Small intestine (tissue), 7 donors: ENCODE data around the gene GATA5. TPM values are rescaled to one million over a fixed set of nuclear protein-coding genes. Genes with fewer than 3 reads are reported as not detected.

Experiments
- DNase-seq, 2 donors: peaks; one replicate each; pipeline versions ENCODE4 v3.0.0 to v3.0.0-alpha.2; 2013
- FAIRE-seq: peaks from 2 replicates; lab custom pipeline; 2012; peaks lifted over from hg19 to GRCh38; lab: Jason Lieb, UNC
- H3K27ac ChIP-seq, 3 donors: one replicate each; pipeline ENCODE4 v1.5.1; 2013; ENCODE audit warnings: low read length in 2 of 3, mild to moderate bottlenecking in 2 of 3, control low read depth in 1 of 3, inconsistent platforms in 1 of 3, low read depth in 1 of 3, moderate library complexity in 1 of 3
- H3K27me3 ChIP-seq, 3 donors: one replicate each; pipeline ENCODE4 v1.6.1; 2013; ENCODE audit warnings: low read length in 3 of 3, inconsistent platforms in 1 of 3; ENCODE audit not compliant: control insufficient read depth in 3 of 3, insufficient read depth in 3 of 3
- H3K36me3 ChIP-seq, 3 donors: one replicate each; pipeline ENCODE4 v1.6.1; 2013; ENCODE audit warnings: low read length in 3 of 3, inconsistent platforms in 1 of 3, low read depth in 1 of 3, mild to moderate bottlenecking in 1 of 3, moderate library complexity in 1 of 3; ENCODE audit not compliant: control insufficient read depth in 3 of 3, insufficient read depth in 2 of 3
- H3K4me1 ChIP-seq, 3 donors: one replicate each; pipeline ENCODE4 v1.6.1; 2013; ENCODE audit warnings: low read length in 2 of 3, inconsistent platforms in 1 of 3, low read depth in 1 of 3, mild to moderate bottlenecking in 1 of 3, moderate library complexity in 1 of 3; ENCODE audit not compliant: control insufficient read depth in 3 of 3, insufficient read depth in 2 of 3
- H3K4me3 ChIP-seq, 3 donors: one replicate each; pipeline ENCODE4 v1.5.1; 2013; ENCODE audit warnings: low read length in 3 of 3, control low read depth in 1 of 3, inconsistent platforms in 1 of 3, low read depth in 1 of 3, mild to moderate bottlenecking in 1 of 3, moderate library complexity in 1 of 3
- H3K9me3 ChIP-seq, 2 donors: one replicate each; pipeline ENCODE4 v1.6.1; 2013; ENCODE audit warnings: low read depth in 1 of 2, low read length in 1 of 2; ENCODE audit not compliant: control insufficient read depth in 2 of 2, insufficient read depth in 1 of 2
- WGBS, 3 donors: extraction: QIAGEN DNeasy Blood & Tissue Kit; methylation state at CpG; one replicate each; pipeline ENCODE4 v1.1.7; 2013; 5-methylcytosine and 5-hydroxymethylcytosine counted together
- polyA plus RNA-seq, 4 donors: library from polyadenylated mRNA; stranded (reverse) in 3 of 4; unstranded in 1 of 4; fragments of 200-250 nt in 3 of 4; fragments of 120-200 nt in 1 of 4; gene quantifications; one replicate each; pipeline versions ENCODE4 v1.2.1 to v1.2.3, GENCODE V29; 2013
- donor health status: healthy with polysubstance abuse.
- donor health status: control.
- donor health status: control.
- donor health status: Bipolar disorder and iron deficiency.
- donor health status: healthy.

Gene GATA5
- polyA plus RNA-seq, 4 donors, result 11.9 to 52.9 (median 34.7) TPM

- peaks cover 0 to 35% (median 2%) of the 10 kb centered on the region in 3 donors for H3K4me1 ChIP-seq
- peak overlapping the region in 2 of 3 donors; percentile 17 to 66 for H3K4me3 ChIP-seq
- H3K9me3 ChIP-seq, result no peaks in the 10 kb centered on the region
- H3K27ac ChIP-seq, result peak overlapping the region in 1 of 3 donors; percentile 97
- DNase-seq (peak; percentile 20 to 66), FAIRE-seq (no peak)
- peaks cover 0 to 25% (median 0%) of the 10 kb centered on the region in 3 donors for H3K36me3 ChIP-seq
- peaks cover 0 to 29% (median 28%) of the 10 kb centered on the region in 3 donors for H3K27me3 ChIP-seq
- WGBS, 3 donors, result 28 to 38% (median 37%) methylated on average over 36 to 37 of the region's 37 CpGs
These were observed 2.1 kb upstream of the GATA5 start for GRCh38 chr20:62477669-62478455.

GRCh38 chr20:62476056-62476838 lies 452 bp upstream of the GATA5 start:
- peaks cover 0 to 28% (median 26%) of the 10 kb centered on the region in 3 donors for H3K27me3 ChIP-seq

GRCh38 chr20:62475027-62475771 lies 596 bp downstream of the GATA5 start:
- Histone ChIP-seq H3K4me1 (peaks cover 0 to 31% (median 0%) of the 10 kb centered on the region in 3 donors), H3K27me3 (peaks cover 0 to 30% (median 28%) of the 10 kb centered on the region in 3 donors), H3K27ac (peak overlapping the region; percentile 94 to 99 (median 96)), H3K9me3 (no peaks in the 10 kb centered on the region), H3K4me3 (peak overlapping the region in 2 of 3 donors; percentile 64 to 91), H3K36me3 (peaks cover 0 to 43% (median 0%) of the 10 kb centered on the region in 3 donors)
- DNase-seq (peak; percentile 15 to 79), FAIRE-seq (no peak)
- WGBS, 3 donors, result 1 to 4% (median 3%) methylated on average over 65 to 93 of the region's 93 CpGs

More at GRCh38 chr20:62476056-62476838, 452 bp upstream of the GATA5 start:
- no peak for FAIRE-seq
- DNase-seq, result peak; percentile 71 to 84
- H3K9me3 ChIP-seq, result no peaks in the 10 kb centered on the region
- peak overlapping the region in 2 of 3 donors; percentile 75 to 91 for H3K4me3 ChIP-seq
- H3K36me3 ChIP-seq, result peaks cover 0 to 33% (median 0%) of the 10 kb centered on the region in 3 donors
- H3K4me1 ChIP-seq, result peaks cover 0 to 29% (median 0%) of the 10 kb centered on the region in 3 donors
- 1 to 6% (median 4%) methylated on average over 43 to 82 of the region's 82 CpGs for WGBS, 3 donors
- peak overlapping the region; percentile 75 to 94 (median 90) for H3K27ac ChIP-seq

GRCh38 chr20:62474604-62475026 lies 1.2 kb downstream of the GATA5 start:
- Histone ChIP-seq H3K4me3 (peak overlapping the region in 2 of 3 donors; percentile 63 to 91), H3K27ac (peak overlapping the region; percentile 94 to 99 (median 96)), H3K9me3 (no peaks in the 10 kb centered on the region), H3K36me3 (peaks cover 0 to 49% (median 0%) of the 10 kb centered on the region in 3 donors), H3K4me1 (peaks cover 0 to 34% (median 0%) of the 10 kb centered on the region in 3 donors), H3K27me3 (peaks cover 0 to 31% (median 28%) of the 10 kb centered on the region in 3 donors)
- FAIRE-seq (no peak), DNase-seq (no peak)
- WGBS, 3 donors, result 2 to 8% (median 3%) methylated on average over 22 to 25 of the region's 25 CpGs

- DNase-seq, result peak; percentile 66 to 79
These were observed 1.8 kb downstream of the GATA5 start for GRCh38 chr20:62473717-62474603.

GRCh38 chr20:62472941-62473585 lies 2.7 kb downstream of the GATA5 start:
- DNase-seq (no peak), FAIRE-seq (no peak)
- Histone ChIP-seq H3K36me3 (peaks cover 0 to 65% (median 0%) of the 10 kb centered on the region in 3 donors), H3K9me3 (no peaks in the 10 kb centered on the region), H3K4me1 (peaks cover 0 to 30% (median 0%) of the 10 kb centered on the region in 3 donors), H3K4me3 (peak overlapping the region in 2 of 3 donors; percentile 63 to 91), H3K27me3 (peaks cover 0 to 29% (median 20%) of the 10 kb centered on the region in 3 donors), H3K27ac (peak overlapping the region; percentile 94 to 99 (median 96))
- WGBS, 3 donors, result 12 to 54% (median 42%) methylated on average over 30 of the region's 30 CpGs

More at GRCh38 chr20:62473717-62474603, 1.8 kb downstream of the GATA5 start:
- no peaks in the 10 kb centered on the region for H3K9me3 ChIP-seq
- peaks cover 0 to 56% (median 0%) of the 10 kb centered on the region in 3 donors for H3K36me3 ChIP-seq
- 7 to 14% (median 10%) methylated on average over 44 to 52 of the region's 52 CpGs for WGBS, 3 donors
- peak overlapping the region; percentile 94 to 99 (median 96) for H3K27ac ChIP-seq
- peak overlapping the region in 2 of 3 donors; percentile 63 to 91 for H3K4me3 ChIP-seq
- H3K4me1 ChIP-seq, result peaks cover 0 to 28% (median 0%) of the 10 kb centered on the region in 3 donors
- FAIRE-seq, result no peak
- peaks cover 0 to 31% (median 24%) of the 10 kb centered on the region in 3 donors for H3K27me3 ChIP-seq
